Fibroblast of skin of scalp (primary cell): ENCODE results near the gene ZGLP1.

Experiments
- DNase-seq: peaks from one replicate; pipeline ENCODE4 v3.0.0-alpha.2; 2013

Gene ZGLP1

GRCh38 chr19:10277795-10278589, 31.6 kb downstream of the ZGLP1 start:
- DNase-seq, result no peak

DNA sequence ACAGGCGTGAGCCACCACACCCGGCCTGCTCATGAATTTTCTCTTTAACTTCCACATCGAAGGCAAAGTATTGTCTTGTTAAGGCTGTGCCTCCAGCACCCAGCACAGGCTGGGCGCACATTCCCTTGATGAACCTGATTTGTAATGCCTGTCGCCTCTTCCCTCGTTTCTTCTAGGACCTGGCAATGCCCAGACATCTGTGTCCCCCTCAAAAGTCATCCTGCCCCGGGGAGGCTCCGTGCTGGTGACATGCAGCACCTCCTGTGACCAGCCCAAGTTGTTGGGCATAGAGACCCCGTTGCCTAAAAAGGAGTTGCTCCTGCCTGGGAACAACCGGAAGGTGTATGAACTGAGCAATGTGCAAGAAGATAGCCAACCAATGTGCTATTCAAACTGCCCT, 35.0 kb downstream of the ZGLP1 start:
- no peak for DNase-seq

GRCh38 chr19:10271543-10272086, 38.0 kb downstream of the ZGLP1 start:
- no peak for DNase-seq

GRCh38 chr19:10270616-10271394, 38.8 kb downstream of the ZGLP1 start, which contains the start of gene ICAM1:
ICAM1 (plus strand) TSS chr19:10271120; CDS start chr19:10271160, 40 bp downstream.
- peak; percentile 38 for DNase-seq

DNA sequence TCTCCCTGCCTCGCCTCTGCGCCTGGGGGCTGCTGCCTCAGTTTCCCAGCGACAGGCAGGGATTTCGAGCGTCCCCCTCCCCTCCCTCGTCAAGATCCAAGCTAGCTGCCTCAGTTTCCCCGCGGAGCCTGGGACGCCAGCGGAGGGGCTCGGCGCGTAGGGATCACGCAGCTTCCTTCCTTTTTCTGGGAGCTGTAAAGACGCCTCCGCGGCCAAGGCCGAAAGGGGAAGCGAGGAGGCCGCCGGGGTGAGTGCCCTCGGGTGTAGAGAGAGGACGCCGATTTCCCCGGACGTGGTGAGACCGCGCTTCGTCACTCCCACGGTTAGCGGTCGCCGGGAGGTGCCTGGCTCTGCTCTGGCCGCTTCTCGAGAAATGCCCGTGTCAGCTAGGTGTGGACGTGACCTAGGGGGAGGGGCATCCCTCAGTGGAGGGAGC, 39.4 kb downstream of the ZGLP1 start:
- no peak for DNase-seq

DNA sequence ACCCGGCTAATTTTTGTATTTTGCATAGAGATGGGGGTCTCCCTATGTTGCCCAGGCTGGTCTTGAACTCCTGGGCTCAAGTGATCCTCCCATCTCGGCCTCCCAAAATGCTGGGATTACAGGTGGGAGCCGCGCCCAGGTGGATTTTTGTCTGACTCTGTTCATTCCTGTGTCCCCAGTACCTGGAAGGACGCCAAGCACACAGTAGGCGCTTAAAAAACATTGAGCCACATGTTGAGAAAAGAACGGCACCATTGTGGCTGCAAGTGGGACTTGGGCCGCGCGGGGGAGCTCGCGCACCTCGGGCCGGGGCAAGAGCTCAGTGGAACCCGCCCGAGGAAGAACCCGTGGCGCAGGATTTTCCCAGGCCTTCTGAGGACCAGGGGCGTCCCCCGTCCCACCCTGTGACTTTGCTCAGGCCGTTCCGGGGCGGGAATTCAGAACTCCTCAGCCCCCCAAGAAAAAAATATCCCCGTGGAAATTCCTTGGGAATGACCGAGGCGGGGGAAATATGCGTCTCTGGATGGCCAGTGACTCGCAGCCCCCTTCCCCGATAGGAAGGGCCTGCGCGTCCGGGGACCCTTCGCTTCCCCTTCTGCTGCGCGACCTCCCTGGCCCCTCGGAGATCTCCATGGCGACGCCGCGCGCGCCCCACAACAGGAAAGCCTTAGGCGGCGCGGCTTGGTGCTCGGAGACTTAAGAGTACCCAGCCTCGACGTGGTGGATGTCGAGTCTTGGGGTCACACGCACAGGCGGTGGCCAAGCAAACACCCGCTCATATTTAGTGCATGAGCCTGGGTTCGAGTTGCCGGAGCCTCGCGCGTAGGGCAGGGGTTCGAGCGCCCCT, 40.1 kb downstream of the ZGLP1 start:
- DNase-seq, result peak; percentile 70

DNA sequence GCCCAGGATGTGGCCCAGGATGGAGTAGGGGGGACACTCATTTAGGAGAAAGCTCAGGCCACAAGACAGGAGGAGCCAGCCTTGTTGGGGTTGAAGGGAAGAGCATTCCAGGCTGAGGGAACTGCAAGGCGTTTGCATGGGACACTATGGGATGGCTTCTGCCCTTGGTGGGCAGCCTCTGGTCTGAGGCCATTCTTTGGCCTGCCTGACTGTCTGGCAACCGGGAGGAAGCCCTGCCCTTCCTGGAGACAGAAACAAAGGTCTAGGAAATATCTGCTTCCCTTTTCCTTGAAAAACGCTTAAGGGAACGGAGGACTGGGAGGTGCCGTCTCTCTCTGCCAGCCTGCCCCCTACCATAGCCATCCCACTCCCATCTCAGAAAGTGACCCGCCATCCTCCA, 41.5 kb downstream of the ZGLP1 start:
- no peak for DNase-seq

DNA sequence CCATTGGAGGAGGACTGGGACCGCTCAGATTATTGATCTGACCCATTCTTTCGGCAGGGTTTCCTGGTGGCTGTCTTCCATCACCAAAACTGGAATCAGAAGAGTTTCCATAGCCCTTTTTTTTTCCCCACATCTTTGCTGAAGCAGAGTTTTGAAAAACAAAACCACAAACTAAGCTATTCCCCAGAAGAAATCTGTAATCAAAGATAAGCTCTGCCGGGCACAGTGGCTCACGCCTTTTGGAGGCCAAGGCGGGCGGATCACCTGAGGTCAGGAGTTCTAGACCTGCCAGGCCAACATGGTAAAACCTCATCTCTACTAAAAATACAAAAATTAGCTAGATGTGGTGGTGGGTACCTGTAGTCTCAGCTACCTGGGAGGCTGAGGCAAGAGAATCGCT, 42.9 kb downstream of the ZGLP1 start:
- no peak for DNase-seq

DNA sequence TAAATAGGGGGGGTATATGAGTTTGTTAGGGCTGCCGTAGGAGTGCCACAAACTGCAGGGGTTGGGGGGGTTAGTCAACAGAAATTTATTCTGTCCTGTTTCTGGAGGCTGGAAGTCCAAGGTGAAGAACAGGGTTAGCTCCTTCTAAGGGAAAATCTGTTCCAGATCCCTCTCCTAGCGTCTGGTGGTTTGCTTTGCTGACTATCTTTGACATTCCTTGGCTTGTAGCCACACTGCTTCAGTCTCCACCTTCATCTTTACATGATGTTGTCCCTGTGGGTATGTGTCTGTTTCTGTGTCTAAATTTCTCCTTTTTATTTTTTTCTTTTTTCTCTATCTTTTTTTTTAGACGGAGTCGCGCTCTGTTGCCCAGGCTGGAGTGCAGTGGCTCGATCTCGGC, 46.8 kb downstream of the ZGLP1 start:
- peak; percentile 64 for DNase-seq

DNA sequence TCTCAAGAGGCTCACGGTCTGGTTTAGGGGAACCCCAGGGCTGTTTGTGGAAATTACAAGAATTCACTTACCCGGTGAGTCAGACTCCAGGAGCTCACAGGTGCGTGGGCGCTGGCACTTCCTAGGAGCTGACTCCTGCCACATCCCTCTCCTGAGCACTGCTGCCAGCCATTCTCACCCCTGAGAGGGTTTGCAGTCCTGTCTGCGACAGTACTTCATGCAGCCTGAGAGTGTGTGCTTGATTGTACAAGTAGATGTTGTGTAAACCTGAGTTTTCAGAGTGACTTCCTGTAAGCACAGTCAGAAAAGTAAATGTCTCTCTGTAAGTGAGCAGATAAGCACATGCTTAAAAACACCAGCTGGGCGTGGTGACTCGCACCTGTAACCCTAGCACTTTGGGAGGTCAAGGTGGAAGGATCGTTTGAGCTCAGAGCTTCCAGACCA, 49.5 kb downstream of the ZGLP1 start:
- DNase-seq, result no peak

DNA sequence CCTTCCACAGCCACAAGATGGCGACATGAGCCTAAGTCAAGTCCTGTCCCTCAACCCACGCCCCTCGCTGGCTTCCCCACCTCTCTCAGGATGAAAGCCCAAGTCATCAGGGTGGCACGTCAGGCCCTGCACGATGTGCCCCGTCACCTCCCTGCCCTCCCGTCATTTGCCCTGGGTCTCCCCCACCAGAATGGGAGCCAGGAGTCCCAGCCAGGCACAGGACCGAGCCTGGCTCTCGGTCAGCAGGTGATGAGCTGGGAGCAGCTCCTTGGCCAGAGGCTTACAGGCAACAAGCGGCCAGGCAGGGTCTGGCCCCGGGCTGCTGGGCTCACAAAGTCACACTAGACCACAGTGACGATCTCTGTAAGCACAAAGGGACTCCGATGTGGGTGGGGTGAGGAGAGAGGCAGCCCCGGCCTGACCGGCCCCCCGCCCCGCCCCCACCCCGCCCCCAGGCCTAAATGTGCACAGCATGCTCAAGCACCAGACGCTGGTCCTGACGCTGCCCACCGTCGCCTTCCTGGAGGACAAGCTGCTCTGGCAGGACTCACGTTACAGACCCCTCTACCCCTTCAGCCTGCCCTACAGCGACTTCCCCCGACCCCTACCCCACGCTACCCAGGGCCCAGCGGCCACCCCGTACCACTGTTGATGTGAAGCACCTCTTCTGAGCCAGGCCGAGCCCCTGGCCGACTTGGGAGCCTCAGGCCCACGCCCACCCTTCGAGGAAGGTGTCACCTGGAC, 50.3 kb downstream of the ZGLP1 start:
- peak; percentile 84 for DNase-seq

DNA sequence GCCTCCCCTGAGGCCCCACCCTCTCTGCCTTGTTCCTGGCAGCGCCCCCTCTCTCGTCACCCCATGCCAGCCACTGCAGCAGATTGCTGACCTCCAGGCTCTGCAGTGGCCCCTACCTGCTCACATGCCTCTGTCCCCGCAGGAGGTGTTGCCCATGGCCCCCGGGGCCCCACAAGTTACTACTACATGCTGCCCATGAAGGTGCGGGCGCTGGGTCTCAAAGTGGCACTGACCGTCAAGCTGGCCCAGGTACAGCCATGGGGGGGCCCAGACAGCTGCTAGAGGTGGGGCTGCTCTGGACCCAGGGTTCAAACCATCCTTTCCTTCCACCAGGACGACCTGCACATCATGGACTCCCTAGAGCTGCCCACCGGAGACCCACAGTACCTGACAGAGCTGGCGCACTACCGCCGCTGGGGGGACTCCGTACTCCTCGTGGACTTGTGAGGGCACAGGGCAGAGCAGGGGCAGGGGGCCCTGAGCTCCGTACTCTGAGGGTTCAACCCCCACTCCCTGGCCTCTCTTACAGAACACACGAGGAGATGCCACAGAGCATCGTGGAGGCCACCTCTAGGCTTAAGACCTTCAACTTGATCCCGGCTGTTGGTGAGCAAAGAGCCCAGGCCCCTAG, 51.4 kb downstream of the ZGLP1 start:
- DNase-seq, result no peak

DNA sequence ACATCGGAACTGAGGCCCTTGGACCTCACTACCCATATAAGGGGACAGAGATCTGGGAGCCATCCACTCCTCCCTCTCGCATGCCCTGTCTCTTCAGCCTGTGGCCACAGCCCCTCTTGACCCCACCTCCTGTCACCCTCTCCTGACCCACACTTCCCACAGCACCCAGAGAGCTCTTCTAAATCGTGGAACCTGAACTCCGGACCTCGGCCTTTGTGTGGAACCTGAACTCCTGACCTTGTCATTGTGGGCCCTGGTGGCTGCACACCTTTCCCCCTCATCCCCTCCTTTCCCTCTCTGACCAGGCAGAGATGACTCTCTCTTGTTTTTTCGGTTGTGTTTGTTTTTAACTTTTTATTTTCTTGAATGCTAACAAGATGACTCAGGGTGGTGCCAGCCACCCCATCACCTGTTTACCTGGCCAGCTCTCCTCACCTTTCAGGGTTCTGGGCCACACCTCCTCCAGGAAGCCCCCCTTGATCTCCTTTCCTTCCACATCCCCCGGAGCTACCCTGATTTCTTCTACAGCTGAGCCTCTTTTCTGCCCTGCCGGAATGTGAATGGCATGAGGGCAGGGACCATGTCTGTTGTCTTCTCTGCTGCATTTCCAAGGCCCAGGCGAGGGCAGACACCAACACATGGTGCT, 52.5 kb downstream of the ZGLP1 start:
- no peak for DNase-seq

- no peak for DNase-seq
These were observed 53.1 kb downstream of the ZGLP1 start for GRCh38 chr19:10256551-10256950.

- no peak for DNase-seq
These were observed 54.3 kb downstream of the ZGLP1 start for GRCh38 chr19:10255358-10255757.
